GM19239 (cell line): ENCODE results near the gene ALPL.

ENCODE experiments used
- DNase-seq: peaks from one replicate; pipeline ENCODE4 v3.0.0; 2011; ENCODE audit warnings: low spot score; ENCODE audit not compliant: insufficient read length
- FAIRE-seq: peaks from 2 replicates; lab custom pipeline; 2011; peaks lifted over from hg19 to GRCh38; lab: Jason Lieb, UNC

ALPL gene

DNA sequence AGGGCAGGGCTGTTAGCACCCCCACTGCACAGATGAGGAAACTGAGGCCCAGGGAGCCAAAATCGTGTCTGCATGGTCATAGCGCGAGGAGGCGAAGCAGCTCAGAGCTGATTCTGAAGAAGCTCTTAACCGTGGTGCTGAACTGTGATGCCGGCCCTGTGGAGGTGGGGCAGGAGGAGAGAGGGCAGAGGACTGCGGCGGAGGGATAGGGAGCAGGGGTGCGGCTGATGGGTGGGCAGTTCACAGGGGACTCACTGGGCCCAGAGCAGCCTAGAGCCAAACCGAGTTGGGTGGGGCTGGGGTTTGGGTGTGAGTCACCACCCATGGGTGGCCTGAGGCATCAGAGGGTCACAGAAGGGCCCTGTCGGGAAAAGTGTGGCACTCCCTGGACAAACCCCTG is 85.3 kb downstream of the ALPL start:
- FAIRE-seq (no peak), DNase-seq (no peak)

DNA sequence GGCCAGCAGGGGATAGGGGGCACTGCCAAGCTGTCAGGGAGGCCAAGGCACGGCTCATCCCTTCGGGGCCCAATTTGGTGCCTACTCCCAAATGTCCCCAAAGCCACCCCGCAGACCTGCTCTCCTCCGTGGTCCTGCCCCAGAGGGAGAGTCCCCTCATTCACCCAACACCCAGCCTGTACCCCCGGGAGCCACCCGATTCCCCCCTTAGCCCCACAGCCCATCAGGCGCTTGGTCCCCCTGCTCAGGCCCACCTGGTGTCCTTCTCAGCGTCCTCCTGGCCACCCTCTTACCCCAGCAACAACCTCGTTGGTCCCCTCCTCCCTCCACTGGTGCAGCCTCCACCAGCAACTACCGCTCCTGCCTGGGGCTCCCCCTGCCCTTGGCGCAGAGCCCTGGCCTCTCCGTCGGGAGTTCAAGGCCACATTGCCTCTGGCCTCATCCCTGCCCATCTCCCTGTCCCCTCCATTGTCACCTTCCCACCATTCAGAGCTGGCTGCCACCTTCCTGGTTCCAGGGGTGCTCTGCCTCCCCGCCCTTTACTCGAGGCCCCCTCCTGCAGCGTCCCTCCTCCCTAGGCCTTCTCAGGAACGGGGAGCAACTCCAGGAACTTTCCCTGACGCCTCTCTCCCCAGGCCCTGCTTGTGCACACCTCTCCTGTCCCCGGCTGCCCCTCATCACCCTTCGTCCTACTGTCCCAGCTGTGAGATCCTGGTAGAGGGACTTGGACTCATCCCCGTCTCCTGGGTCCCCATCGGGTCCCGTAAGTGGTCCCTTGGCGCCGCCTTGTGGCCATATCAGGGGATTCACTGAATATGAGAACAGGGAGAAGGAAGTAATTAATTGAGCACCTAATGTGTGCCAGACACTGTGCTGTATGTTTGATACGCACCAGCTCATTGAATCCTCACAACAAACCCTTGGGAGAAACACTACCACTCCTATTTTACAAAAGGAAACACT is 86.0 kb downstream of the ALPL start:
- DNase-seq (peak; percentile 62), FAIRE-seq (no peak)

DNA sequence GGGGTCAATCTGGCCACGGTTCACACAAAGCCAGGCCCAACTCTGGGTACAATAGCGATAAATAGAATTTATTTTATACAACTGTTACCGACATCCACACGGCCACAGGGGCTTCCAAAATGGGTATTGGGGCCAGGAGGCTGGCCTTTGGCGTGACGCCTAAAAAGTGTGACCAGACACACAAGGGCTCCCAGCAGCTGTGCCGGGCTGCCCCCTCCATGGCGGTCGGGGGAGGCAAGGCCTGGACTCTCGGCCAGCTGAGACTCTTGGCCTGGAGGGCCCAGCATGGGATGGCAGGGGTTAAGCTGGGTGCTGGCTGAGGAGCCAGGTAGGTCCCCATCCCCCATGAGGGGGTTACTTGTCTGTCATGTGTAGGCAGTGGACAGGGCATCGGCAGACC is 87.0 kb downstream of the ALPL start:
- DNase-seq: no peak
- FAIRE-seq: no peak

DNA sequence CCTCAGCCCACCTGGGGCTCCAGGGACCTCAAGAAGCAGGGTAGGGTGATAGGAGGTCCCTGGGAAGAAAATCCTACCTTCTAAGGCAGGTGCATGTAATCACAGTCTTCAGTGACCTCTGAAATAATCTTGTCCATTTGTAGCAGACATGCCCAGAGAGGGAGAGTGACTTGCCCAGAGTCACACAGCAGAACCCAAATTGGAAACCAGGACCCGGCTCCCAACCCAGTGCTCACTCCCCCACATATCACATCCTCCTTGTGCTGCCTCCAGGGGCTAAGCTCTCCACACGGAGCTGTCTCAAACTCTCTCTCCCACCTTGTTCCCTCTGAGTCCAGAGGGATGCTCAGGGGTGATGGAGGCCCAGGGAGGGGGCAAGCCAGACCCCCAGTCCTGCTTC is 87.4 kb downstream of the ALPL start:
- no peak for DNase-seq
- no peak for FAIRE-seq

DNA sequence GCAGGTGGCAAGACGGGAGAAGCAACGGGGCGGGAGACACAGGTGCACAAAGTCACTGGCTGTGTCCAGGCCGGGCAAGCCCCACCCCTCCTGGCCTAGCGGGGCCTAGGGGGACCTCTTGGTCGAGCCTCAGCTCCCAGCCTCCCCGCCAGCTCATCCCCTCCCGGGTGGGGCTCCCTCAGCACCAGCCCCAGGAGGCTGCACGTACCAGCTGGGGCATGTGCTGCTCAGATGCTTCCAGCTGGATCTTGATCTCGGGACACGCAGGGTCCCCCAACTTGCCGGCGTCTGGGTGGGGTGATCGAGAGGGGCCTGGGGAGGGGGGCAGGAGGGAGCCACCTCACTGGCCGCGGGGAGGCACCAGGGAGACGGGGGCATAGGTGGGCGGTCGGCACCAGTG is 88.5 kb downstream of the ALPL start:
- no peak for FAIRE-seq

DNA sequence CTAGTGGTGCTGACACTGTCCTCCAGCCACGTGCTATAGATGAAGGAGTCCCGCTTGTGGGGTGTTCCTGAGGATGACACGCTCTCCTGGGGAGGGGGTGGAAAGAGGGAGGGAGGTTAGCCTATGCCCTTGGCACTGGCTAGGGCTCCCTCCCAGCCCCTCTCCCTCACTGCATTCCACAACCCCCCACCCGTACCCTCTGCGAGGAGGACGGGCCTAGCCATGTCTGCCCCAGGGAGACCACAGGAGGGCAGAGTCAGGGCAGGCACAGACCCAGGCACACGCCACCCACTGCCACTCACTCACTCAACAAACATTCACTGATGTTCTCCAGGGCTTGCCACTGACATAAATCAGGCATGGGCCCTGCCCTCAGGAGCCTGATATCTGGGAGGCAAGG is 89.2 kb downstream of the ALPL start:
- FAIRE-seq (no peak), DNase-seq (no peak)

More for the DNA sequence above, 88.5 kb downstream of the ALPL start:
- DNase-seq: no peak

DNA sequence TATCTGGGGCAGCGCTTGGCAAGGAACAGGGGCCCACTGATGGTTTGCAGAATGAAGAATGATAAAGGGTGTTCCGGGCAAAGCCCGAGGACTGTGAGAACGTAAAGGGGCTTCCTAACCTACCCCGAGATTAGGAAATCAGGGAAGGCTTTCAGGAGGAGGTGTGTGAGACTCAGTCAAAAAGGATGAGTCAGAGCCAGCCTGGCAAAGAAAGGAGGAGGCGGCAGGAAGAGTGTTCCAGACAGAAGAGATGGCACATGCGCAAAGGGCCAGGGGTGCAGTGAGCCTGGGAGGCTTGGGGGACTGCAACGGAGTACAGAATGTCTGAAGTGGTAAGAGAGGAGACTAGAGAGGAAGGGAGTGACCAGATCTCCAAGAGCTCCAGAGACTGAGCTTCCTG is 89.7 kb downstream of the ALPL start:
- DNase-seq (no peak), FAIRE-seq (no peak)

DNA sequence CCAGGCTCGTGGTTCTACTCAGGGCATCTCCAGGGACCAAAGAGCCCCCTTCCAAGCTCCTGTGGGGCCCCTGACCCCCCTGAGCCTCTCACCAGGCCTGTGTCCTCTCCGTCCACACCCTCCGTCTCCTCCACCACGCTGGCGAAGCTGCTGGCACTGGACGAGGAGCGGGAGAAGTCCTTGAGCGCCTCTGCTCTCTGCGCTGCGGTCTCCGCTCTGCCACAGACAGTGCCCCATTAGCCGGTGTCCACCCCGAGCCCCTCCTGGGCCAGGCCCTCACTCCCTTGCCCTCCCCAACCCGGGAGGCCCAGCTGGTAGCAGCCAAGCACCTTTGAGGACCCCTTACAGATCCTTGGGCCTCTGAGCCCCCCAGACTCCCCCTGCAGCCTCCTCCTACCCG is 90.2 kb downstream of the ALPL start:
- FAIRE-seq (no peak), DNase-seq (no peak)

DNA sequence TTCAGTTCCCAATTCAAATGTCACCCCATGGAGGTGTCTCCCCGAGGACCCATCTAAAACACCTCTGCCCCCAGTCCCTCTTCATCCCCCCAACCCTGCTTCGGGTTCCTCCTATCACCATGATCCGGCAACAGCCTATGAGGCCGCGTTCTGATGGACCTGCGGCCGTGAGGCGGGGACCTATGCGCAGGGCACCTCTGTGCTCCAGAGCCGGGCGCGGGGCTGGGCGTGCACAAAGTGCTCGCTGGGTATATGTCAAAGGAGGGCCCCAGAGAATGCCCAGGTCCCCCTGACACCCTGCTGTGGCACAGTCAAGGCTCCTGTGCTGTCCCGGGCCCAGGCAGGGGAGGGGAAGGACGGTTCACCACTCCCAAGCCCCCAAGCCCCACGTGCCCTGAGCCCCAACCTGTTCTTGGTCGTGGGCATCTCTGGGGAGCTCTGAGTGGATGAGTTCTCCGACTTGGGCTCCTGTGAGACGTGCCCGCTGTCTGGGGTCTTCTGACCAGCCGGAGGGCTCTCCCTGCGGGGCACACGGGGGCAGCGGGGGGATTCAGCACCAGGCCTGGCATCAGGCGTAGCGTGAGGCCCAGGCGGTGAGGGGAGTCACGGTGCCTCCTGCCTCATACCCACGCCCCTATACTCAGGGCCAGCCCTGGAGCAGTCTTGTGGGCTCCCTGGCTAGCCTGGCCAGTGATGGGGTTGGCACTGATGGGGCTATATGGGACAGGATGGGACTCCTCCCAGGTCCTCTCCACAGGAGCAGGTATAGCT is 92.2 kb downstream of the ALPL start:
- FAIRE-seq (no peak), DNase-seq (no peak)

DNA sequence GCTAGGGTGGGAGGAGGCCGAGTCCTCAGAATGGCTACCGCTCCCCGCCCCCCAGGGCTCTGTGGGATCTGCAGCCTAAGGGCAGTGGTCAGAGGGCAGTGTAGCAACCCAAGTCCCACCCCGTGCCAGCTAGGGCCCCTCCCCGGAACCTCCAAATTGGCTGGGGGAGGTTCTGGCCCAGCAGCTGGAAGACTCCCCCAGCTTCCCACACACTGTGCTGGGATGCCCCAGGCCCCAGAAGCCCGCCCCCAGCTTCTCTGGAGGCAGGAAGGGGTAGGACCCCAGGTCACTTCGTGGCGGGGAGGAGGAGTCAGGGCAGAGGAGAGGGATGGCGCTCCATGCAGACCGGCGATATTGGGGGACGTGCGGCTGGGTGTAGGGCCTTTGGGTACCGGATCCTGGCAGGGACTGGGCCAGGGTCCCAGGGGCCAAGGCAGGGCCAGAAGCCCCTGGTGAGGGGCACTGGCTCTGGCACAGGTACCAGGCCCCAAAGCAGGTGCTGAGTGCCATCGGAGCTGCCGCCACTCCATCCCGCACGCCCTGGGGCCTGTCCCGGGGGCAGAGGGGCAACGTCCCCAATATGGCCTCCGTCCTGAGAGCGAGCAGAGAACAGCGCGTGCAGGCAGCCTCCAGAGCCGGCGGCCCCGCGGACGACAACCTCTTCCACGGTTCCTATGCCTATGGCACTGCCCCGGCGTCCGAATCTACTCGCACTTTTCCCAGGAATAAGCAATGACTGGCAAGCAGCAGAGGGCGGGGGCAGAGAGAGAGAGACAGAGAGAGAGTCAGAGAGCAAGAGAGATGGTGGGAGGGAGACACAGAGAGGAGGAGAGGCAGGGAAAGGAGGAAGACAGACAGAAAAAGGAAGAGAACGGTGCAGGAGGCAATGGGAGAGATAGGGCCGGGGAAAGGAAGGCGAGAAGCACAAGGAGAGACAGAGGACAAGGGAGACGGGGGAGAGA is 94.2 kb downstream of the ALPL start:
- no peak for DNase-seq
- FAIRE-seq: no peak

DNA sequence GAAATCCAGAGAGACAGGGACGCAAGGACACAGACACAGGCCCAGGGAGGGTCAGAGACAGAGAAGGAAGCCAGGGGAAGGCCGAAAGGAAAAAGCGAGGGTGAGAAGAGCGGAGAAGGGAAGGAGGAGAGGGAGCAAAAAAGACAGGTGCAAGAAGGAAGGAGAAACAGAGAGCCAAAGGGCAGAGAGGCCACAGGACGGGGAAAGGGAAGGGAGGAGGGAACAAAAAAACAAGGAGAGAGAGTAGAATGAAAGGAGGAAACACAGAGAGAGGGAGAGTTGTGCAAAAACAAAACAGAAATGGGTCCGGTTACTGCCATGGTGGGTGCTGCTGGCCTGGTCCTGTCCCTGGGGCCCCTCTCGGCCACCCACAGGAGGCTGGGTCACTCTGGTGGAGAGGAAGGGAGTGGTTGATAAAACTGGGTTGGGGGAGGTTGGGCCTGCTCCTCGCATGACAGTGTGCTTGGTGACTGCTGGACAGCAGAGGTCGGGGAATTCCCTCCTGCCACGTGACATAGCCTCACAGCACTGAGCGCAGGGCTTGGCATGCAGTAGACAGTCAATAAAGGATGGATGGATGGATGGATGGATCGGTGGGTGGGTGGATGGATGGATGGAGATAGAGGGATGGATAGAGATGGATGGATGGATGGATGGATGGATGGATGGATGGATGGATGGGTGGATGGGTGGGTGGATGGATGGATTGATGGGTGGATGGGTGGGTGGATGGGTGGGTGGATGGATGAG is 95.2 kb downstream of the ALPL start:
- FAIRE-seq (no peak), DNase-seq (no peak)

DNA sequence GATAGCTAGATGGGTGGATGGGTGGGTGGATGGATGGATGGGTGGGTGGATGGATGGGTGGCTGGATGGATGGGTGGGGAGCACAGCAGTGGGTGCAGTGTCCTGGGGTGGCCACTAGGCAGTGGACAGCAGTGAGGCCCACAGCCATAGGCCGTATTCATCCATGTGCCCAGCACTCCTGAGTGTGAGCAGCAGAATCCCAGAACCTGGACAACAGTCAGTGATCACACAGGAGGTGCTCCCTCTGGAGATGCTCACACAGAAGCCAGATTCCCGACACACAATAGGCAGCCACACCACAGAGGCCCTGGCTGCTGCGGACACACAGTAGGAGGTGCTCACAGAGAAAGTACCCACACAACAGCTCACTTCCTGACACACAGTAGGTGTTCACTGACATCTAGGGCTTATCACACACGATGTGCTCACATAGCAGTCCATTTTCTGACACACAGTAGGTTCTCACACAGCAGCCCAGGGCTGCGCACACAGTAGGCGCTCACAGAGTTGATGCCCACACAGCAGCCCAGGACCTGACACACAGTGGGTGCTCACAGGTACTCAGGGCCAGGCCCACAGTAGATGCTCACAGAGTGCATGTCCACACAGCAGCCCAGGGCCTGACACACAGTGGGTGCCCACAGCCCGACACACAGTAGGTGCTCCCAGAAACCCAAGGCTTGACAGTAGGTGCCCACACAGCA is 95.9 kb downstream of the ALPL start:
- DNase-seq (no peak), FAIRE-seq (no peak)

DNA sequence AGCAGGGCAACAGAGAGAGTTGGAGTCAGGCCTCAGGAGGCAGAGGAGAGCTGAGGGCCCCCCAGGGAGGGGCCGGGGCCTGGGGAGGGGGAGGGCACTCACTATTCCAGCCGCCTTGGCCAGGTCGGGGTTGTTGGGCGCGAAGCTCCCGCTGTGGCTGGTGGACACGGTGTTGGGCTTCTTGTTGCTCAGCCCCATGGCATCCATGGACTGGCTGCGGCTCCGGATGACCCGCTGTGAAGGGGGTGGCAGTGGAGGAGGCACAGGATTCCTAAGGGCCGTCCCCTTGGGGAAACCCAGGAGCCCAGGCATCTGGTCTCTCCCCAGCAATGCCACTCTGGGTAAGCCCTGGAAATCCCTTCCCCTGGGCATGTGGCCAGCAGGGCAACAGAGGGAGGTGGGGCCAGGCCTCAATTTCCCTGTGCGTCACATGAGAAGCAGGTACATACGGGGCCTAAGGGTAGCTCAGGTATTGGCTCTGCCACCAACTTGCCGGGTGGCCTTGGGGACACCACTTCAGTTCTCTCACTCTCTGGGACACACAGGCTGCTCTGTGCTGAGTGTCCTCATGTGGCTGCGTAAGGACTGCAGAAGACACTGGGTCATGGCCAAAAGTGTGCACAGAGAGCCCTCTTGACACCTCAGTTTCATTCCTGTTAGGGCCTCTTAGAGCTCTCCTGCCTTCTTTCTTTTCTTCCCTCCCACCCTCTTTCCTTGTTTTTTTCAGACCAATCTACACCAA is 96.9 kb downstream of the ALPL start:
- no peak for FAIRE-seq
- DNase-seq: no peak

DNA sequence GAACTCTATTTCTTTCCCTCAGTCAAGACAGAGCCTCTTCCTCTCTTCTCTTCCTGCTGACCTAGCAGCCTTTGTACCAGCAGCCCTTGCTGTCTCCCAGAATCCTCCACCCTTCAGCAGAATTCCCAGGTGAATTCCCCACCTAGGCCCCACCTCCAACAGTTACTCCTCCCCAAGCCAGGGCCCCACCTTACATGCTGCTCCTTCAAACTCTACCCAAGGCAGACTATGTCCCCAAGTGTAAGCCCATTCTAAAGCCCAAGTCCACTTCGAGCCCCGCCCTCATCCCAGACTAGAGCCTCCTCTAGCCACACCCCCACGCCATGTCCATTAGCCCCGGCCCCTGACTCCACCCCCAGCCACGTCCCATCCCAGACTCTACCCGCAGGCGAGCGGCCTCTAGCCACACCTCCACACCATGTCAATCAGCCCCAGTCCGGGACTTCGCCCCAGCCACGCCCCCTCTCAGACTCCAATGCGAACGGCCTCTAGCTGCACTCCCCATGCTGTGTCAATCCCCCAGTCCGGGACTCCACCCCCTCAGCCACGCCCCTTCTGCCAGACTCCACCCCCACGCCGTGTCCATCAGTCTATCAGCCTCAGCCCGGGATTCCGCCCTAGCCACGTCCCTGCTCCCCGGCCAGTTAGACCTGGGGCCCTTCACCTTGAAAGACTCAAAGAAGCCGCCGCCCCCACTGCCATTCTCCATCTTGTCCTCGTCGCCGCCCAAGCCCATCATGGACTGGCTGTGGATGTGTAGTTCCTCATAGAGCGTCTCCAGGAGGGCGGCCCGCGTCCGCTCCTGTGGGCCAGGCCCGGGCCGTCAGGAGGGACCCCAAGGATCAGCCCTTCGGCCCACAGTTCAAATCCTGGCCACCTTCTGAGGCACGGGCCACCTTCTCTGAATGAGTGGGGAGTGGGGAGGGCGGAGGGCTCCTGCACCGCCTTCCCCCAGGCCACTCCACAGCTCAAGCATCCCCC is 98.6 kb downstream of the ALPL start:
- DNase-seq: peak; percentile 88
- no peak for FAIRE-seq

DNA sequence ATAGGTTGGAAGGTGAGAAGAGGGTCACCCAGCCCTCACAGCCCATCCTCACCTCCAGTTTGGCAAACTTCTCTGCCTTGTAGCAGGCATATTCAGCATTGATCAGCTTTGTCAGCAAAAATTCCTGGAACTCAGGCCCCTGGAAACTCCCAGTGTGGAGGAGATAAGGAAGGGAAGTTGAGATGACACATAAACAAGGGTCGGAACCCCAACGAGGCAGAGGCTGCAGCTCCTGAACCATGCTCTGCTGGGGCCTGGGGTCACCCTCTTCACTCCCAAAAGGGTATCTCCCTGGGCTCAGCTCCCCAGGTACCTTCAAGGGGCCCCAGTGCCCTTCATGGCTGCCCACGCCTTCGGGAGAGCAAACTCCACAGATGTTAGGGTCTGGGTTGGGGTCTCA is 99.6 kb downstream of the ALPL start:
- FAIRE-seq (no peak), DNase-seq (no peak)

DNA sequence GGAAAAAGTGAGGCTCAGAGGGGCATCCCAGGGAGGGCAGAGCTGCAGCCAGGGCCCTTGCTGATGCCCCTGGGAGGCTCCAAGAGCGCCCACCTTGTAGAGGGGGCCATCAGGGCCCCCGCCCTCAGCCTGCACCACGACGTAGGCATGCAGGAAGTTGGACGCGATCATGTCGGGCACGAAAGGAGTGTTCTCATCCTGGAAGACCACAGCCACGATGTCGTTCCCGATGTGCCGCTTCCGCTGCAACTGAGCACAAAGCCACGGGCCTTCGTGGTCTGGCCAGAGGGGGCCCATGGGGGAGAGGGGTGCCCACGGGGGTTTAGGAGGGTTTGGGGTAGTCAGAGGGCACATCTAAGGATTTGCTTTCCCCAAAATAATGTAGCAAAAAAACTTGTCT is 100.8 kb downstream of the ALPL start:
- DNase-seq: no peak
- FAIRE-seq: no peak
